HEK293 (cell line): ENCODE measurements around the gene PTGR1.

Experiments
- GFI1B ChIP-seq: fragments of 450-650 bp; formaldehyde crosslinking; IDR thresholded peaks from 2 replicates; pipeline ENCODE4 v1.5.1; 2016; ENCODE audit warnings: missing biosample characterization, missing genetic modification characterization
- HOXD13 ChIP-seq: sonication (generic); formaldehyde crosslinking; IDR thresholded peaks from 2 replicates; pipeline ENCODE4 v1.8.0; 2022; ENCODE audit warnings: missing genetic modification reagents, borderline replicate concordance
- KLF1 ChIP-seq: fragments of 450-650 bp; formaldehyde crosslinking; IDR thresholded peaks from 2 replicates; pipeline ENCODE4 v1.5.1; 2016; ENCODE audit warnings: missing biosample characterization, missing genetic modification characterization
- KLF7 ChIP-seq: fragments of 450-650 bp; formaldehyde crosslinking; IDR thresholded peaks from 2 replicates; pipeline ENCODE4 v1.5.1; 2016; ENCODE audit warnings: missing biosample characterization, missing genetic modification characterization, borderline replicate concordance
- KLF9 ChIP-seq: fragments of 450-650 bp; formaldehyde crosslinking; IDR thresholded peaks from 2 replicates; pipeline ENCODE4 v1.5.1; 2016; ENCODE audit warnings: missing biosample characterization, missing genetic modification characterization, low read depth
- RBAK ChIP-seq: fragments of 450-650 bp; formaldehyde crosslinking; IDR thresholded peaks from 2 replicates; pipeline ENCODE4 v1.5.1; 2016; ENCODE audit warnings: missing biosample characterization, missing genetic modification characterization
- SCRT2 ChIP-seq: fragments of 450-650 bp; formaldehyde crosslinking; IDR thresholded peaks from 2 replicates; pipeline ENCODE4 v1.5.1; 2016; ENCODE audit warnings: missing biosample characterization, missing genetic modification characterization
- TCF7L2 ChIP-seq: IDR thresholded peaks from 2 replicates; pipeline ENCODE4 v1.6.1; 2011; ENCODE audit warnings: low read depth, mild to moderate bottlenecking, inconsistent platforms, low read length, moderate library complexity, borderline replicate concordance
- ZFHX2 ChIP-seq: fragments of 450-650 bp; formaldehyde crosslinking; conservative IDR thresholded peaks from 2 replicates; pipeline ENCODE4 v1.5.1; 2016; ENCODE audit warnings: missing biosample characterization, missing genetic modification characterization
- ZNF146 ChIP-seq: fragments of 450-650 bp; formaldehyde crosslinking; IDR thresholded peaks from 2 replicates; pipeline ENCODE4 v1.5.1; 2016; ENCODE audit warnings: missing biosample characterization, missing genetic modification characterization
- ZNF174 ChIP-seq: fragments of 450-650 bp; formaldehyde crosslinking; IDR thresholded peaks from 2 replicates; pipeline ENCODE4 v1.5.0; 2017; ENCODE audit warnings: missing biosample characterization, mild to moderate bottlenecking, missing genetic modification characterization
- ZNF175 ChIP-seq: fragments of 450-650 bp; formaldehyde crosslinking; IDR thresholded peaks from 2 replicates; pipeline ENCODE4 v1.5.1; 2016; ENCODE audit warnings: missing biosample characterization, missing genetic modification characterization
- ZNF223 ChIP-seq: fragments of 450-650 bp; formaldehyde crosslinking; IDR thresholded peaks from 2 replicates; pipeline ENCODE4 v1.5.1; 2016; ENCODE audit warnings: missing biosample characterization, missing genetic modification characterization
- ZNF23 ChIP-seq: fragments of 450-650 bp; formaldehyde crosslinking; IDR thresholded peaks from 2 replicates; pipeline ENCODE4 v1.5.1; 2016; ENCODE audit warnings: missing biosample characterization, missing genetic modification characterization, borderline replicate concordance
- ZNF239 ChIP-seq: fragments of 450-650 bp; formaldehyde crosslinking; IDR thresholded peaks from 2 replicates; pipeline ENCODE4 v1.5.1; 2016; ENCODE audit warnings: missing biosample characterization, missing genetic modification characterization
- ZNF248 ChIP-seq: fragments of 450-650 bp; formaldehyde crosslinking; IDR thresholded peaks from 2 replicates; pipeline ENCODE4 v1.5.1; 2017; ENCODE audit warnings: missing biosample characterization, missing genetic modification characterization
- ZNF266 ChIP-seq: fragments of 450-650 bp; formaldehyde crosslinking; IDR thresholded peaks from 2 replicates; pipeline ENCODE4 v1.5.1; 2016; ENCODE audit warnings: missing biosample characterization, missing genetic modification characterization, low read depth
- ZNF324 ChIP-seq: fragments of 450-650 bp; formaldehyde crosslinking; IDR thresholded peaks from 2 replicates; pipeline ENCODE4 v1.5.1; 2016; ENCODE audit warnings: missing biosample characterization, missing genetic modification characterization
- ZNF473 ChIP-seq: fragments of 450-650 bp; formaldehyde crosslinking; IDR thresholded peaks from 2 replicates; pipeline ENCODE4 v1.5.1; 2017; ENCODE audit warnings: missing biosample characterization, missing genetic modification characterization
- ZNF544 ChIP-seq: fragments of 450-650 bp; formaldehyde crosslinking; IDR thresholded peaks from 2 replicates; pipeline ENCODE4 v1.5.0; 2017; ENCODE audit warnings: missing biosample characterization, missing genetic modification characterization
- ZNF596 ChIP-seq: fragments of 450-650 bp; IDR thresholded peaks from 2 replicates; pipeline ENCODE4 v1.5.0; 2018; ENCODE audit warnings: missing biosample characterization, mild to moderate bottlenecking, missing genetic modification characterization, moderate library complexity
- ZNF76 ChIP-seq: fragments of 450-650 bp; formaldehyde crosslinking; IDR thresholded peaks from 2 replicates; pipeline ENCODE4; 2016; ENCODE audit warnings: low read depth, missing biosample characterization, missing genetic modification characterization, borderline replicate concordance
- ZNF776 ChIP-seq: fragments of 450-650 bp; formaldehyde crosslinking; IDR thresholded peaks from 2 replicates; pipeline ENCODE4 v1.5.0; 2017; ENCODE audit warnings: missing biosample characterization, missing genetic modification characterization, borderline replicate concordance
- ZSCAN16 ChIP-seq: fragments of 450-650 bp; formaldehyde crosslinking; IDR thresholded peaks from 2 replicates; pipeline ENCODE4 v1.5.1; 2016; ENCODE audit warnings: missing biosample characterization, missing genetic modification characterization
- TF ChIP-seq, protein P1 (sequence below): fragments of 450-650 bp; formaldehyde crosslinking; IDR thresholded peaks from 2 replicates; pipeline ENCODE4 v1.5.1; 2016; ENCODE audit warnings: missing biosample characterization, missing genetic modification characterization
- TF ChIP-seq, protein P2 (sequence below): fragments of 450-650 bp; formaldehyde crosslinking; IDR thresholded peaks from 2 replicates; pipeline ENCODE4 v1.5.1; 2016; ENCODE audit warnings: missing biosample characterization, missing genetic modification characterization
- TF ChIP-seq, protein P3 (sequence below): fragments of 450-650 bp; formaldehyde crosslinking; IDR thresholded peaks from 2 replicates; pipeline ENCODE4 v1.5.0; 2017; ENCODE audit warnings: missing biosample characterization, missing genetic modification characterization, borderline replicate concordance
- TF ChIP-seq, protein P4 (sequence below): fragments of 450-650 bp; IDR thresholded peaks from 2 replicates; pipeline ENCODE4 v1.5.1; 2018; ENCODE audit warnings: missing biosample characterization, mild to moderate bottlenecking, missing genetic modification characterization
- TF ChIP-seq, protein P5 (sequence below): IDR thresholded peaks from 2 replicates; pipeline ENCODE4 v1.6.1; 2011; ENCODE audit warnings: mild to moderate bottlenecking, low read depth, low read length, borderline replicate concordance

PTGR1 gene

DNA sequence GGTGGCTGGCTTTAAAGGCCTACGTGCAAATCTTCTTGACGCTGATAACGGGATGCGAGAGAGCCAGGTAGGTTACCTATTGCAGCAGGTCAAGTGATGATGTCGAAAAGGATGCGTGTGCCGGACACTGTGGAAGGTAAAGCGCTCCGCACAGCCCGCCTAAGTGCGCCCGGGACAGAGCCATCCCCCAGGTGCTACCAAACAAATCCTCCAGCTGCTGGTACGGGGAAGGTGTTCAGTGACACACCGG, 31.4 kb upstream of the PTGR1 start (continued):
- TF ChIP-seq, protein P1, sequence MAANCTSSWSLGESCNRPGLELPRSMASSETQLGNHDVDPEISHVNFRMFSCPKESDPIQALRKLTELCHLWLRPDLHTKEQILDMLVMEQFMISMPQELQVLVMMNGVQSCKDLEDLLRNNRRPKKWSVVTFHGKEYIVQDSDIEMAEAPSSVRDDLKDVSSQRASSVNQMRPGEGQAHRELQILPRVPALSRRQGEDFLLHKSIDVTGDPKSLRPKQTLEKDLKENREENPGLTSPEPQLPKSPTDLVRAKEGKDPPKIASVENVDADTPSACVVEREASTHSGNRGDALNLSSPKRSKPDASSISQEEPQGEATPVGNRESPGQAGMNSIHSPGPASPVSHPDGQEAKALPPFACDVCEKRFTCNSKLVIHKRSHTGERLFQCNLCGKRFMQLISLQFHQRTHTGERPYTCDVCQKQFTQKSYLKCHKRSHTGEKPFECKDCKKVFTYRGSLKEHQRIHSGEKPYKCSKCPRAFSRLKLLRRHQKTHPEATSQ (tag by site-specific recombination), result peak; percentile 85; the same call in 1 of the 2 replicates
- TF ChIP-seq KLF1 (no peak), KLF7 (tag by site-specific recombination) (peak; percentile 33; the same call in 1 of the 2 replicates), ZSCAN16 (0 out of 2 replicates have a peak, but pooled peaks have one; percentile 18), TCF7L2 (no peak), ZNF76 (tag by site-specific recombination) (peak; percentile 67; the same call in 1 of the 2 replicates), ZNF544 (tag by site-specific recombination) (no peak), ZNF174 (tag by site-specific recombination) (no peak), ZNF473 (tag by site-specific recombination) (no peak), ZNF23 (no peak), ZFHX2 (no peak), ZNF146 (tag by site-specific recombination) (no peak; the same call in 1 of the 2 replicates), ZNF248 (tag by site-specific recombination) (no peak), RBAK (tag by site-specific recombination) (no peak), ZNF266 (tag by site-specific recombination) (no peak), ZNF239 (no peak), ZNF324 (tag by site-specific recombination) (peak; percentile 60; the same call in 1 of the 2 replicates), ZNF175 (tag by site-specific recombination) (no peak), ZNF776 (no peak), ZNF596 (tag by site-specific recombination) (no peak), GFI1B (no peak), ZNF223 (tag by site-specific recombination) (no peak), KLF9 (tag by site-specific recombination) (no peak), SCRT2 (tag by site-specific recombination) (0 out of 2 replicates have a peak, but pooled peaks have one; percentile 43), HOXD13 (CRISPR knock-in tag) (no peak; the same call in 1 of the 2 replicates)
- TF ChIP-seq, protein P2, sequence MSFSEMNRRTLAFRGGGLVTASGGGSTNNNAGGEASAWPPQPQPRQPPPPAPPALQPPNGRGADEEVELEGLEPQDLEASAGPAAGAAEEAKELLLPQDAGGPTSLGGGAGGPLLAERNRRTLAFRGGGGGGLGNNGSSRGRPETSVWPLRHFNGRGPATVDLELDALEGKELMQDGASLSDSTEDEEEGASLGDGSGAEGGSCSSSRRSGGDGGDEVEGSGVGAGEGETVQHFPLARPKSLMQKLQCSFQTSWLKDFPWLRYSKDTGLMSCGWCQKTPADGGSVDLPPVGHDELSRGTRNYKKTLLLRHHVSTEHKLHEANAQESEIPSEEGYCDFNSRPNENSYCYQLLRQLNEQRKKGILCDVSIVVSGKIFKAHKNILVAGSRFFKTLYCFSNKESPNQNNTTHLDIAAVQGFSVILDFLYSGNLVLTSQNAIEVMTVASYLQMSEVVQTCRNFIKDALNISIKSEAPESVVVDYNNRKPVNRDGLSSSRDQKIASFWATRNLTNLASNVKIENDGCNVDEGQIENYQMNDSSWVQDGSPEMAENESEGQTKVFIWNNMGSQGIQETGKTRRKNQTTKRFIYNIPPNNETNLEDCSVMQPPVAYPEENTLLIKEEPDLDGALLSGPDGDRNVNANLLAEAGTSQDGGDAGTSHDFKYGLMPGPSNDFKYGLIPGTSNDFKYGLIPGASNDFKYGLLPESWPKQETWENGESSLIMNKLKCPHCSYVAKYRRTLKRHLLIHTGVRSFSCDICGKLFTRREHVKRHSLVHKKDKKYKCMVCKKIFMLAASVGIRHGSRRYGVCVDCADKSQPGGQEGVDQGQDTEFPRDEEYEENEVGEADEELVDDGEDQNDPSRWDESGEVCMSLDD (tag by site-specific recombination), result no peak
- TF ChIP-seq, protein P3, sequence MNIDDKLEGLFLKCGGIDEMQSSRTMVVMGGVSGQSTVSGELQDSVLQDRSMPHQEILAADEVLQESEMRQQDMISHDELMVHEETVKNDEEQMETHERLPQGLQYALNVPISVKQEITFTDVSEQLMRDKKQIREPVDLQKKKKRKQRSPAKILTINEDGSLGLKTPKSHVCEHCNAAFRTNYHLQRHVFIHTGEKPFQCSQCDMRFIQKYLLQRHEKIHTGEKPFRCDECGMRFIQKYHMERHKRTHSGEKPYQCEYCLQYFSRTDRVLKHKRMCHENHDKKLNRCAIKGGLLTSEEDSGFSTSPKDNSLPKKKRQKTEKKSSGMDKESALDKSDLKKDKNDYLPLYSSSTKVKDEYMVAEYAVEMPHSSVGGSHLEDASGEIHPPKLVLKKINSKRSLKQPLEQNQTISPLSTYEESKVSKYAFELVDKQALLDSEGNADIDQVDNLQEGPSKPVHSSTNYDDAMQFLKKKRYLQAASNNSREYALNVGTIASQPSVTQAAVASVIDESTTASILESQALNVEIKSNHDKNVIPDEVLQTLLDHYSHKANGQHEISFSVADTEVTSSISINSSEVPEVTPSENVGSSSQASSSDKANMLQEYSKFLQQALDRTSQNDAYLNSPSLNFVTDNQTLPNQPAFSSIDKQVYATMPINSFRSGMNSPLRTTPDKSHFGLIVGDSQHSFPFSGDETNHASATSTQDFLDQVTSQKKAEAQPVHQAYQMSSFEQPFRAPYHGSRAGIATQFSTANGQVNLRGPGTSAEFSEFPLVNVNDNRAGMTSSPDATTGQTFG (tag by site-specific recombination), result no peak
- TF ChIP-seq, protein P4, sequence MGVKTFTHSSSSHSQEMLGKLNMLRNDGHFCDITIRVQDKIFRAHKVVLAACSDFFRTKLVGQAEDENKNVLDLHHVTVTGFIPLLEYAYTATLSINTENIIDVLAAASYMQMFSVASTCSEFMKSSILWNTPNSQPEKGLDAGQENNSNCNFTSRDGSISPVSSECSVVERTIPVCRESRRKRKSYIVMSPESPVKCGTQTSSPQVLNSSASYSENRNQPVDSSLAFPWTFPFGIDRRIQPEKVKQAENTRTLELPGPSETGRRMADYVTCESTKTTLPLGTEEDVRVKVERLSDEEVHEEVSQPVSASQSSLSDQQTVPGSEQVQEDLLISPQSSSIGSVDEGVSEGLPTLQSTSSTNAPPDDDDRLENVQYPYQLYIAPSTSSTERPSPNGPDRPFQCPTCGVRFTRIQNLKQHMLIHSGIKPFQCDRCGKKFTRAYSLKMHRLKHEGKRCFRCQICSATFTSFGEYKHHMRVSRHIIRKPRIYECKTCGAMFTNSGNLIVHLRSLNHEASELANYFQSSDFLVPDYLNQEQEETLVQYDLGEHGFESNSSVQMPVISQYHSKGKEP (tag by site-specific recombination), result no peak
- TF ChIP-seq, protein P5, sequence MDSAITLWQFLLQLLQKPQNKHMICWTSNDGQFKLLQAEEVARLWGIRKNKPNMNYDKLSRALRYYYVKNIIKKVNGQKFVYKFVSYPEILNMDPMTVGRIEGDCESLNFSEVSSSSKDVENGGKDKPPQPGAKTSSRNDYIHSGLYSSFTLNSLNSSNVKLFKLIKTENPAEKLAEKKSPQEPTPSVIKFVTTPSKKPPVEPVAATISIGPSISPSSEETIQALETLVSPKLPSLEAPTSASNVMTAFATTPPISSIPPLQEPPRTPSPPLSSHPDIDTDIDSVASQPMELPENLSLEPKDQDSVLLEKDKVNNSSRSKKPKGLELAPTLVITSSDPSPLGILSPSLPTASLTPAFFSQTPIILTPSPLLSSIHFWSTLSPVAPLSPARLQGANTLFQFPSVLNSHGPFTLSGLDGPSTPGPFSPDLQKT, result no peak
- TF ChIP-seq, all 188 proteins: peak for 57
